Stimulated activated CD4-positive, alpha-beta T cell treated with anti-CD3 and anti-CD28 coated beads, Interleukin-4, amount 100 ng/mL, for 48 hours (primary cell): ENCODE data around the gene YIPF4.
"Not testable (repeated sequence)": the region's sequence is repeated elsewhere in the genome, so short reads cannot be mapped to it uniquely, and the experiment has no call there.

ENCODE experiments used
- DNase-seq, 2 donors: peaks; one replicate each; pipeline ENCODE4 v3.0.0-alpha.2; 2020; ENCODE audit warnings: low read depth in 2 of 2

YIPF4 gene

DNA sequence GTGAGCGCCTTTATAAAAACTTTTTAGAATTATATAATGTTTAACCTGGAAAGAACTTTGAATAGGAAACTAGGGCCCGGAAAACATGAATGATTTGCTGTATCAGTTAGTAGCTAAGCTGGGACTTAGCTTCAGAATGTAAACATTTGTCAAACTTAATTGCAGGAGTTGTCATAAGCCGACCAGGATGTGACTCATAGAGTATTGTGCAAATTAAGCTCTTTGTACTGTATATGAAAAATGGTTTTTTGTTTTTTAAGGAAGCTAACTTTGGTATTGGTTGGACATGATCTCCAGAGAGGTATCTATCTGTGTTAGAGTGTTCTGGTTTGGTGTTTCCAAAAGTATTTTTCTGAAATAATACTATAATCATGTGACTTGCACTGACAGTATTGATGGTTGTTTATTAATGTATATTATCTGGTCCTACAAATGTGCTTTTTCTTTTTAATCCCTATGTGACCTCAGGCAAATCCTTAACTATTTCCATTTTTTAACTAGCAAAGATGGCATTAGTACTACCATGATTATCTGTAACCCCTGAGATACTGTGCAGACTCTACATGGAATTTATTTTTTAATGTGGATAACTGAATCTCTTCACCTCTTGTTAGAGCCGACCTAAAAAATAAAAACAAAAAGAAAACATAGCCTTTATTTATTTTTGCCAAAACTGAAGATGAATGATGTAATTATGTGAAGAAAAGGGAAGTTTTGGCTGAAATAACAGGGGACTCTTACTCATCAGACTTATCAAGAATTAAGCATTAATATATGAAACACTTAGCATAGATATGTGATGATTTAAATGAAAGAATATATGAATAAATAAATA lies 11.7 kb downstream of the YIPF4 start:
- DNase-seq = no peak

DNA sequence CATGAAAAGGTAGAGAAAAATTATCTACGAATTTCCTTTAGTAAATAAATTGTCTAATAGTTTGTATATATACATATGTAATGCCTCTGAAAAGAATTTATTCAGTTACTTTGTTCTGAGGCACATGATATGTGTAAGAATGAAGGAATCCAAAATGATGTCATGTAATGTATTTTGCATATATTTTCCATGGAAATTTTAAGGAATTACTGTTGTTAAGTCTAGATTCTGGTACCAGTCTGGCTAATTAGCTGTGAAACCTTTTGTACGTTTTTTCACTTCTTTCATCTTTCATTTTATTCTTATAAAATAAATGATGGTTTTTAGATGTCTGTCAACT lies 12.3 kb downstream of the YIPF4 start:
- DNase-seq = no peak

DNA sequence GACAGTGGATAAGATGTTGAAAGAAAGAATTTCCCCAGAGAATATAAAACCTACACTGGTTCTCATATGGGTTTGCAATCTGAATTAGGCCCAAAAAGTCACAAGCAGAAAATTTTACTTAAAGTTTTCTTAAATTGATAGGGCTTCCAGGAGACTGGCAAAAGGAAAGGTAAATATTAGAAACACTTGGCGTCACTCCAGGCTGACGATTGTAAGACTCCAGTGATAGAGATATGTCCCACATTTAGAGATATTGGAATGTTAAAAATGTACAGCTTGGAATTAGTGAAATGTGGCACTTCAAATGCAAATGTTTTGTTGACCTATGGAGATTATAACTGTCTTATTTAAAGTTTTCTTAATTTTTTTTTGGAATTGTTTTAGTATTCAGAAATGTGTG lies 14.0 kb downstream of the YIPF4 start:
- DNase-seq = no peak

DNA sequence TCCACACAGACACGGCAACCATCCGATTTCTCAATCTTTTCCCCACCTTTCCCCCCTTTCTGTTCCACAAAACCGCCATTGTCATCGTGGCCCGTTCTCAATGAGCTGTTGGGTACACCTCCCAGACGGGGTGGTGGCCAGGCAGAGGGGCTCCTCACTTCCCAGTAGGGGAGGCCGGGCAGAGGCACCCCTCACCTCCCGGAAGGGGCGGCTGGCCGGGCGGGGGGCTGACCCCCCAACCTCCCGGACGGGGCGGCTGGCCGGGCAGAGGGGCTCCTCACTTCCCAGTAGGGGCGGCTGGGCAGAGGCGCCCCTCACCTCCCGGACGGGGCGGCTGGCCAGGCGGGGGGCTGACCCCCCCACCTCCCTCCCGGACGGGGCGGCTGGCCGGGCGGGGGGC lies 15.8 kb downstream of the YIPF4 start:
- not testable (repeated sequence) for DNase-seq

DNA sequence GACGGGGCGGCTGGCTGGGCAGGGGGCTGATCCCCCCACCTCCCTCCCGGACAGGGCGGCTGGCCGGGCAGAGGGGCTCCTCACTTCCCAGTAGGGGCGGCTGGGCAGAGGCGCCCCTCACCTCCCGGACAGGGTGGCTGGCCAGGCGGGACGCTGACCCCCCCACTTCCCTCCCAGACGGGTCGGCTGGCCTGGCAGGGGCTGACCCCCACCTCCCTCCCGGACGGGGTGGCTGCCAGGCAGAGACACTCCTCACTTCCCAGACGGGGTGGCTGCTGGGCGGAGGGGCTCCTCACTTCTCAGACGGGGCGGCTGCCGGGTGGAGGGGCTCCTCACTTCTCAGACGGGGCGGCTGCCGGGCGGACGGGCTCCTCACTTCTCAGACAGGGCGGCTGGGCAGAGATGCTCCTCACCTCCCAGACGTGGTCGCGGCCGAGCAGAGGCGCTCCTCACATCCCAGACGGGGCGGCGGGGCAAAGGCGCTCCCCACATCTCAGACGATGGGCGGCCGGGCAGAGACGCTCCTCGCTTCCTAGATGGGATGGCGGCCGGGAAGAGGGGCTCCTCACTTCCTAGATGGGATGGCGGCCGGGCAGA lies 16.4 kb downstream of the YIPF4 start:
- not testable (repeated sequence) for DNase-seq

DNA sequence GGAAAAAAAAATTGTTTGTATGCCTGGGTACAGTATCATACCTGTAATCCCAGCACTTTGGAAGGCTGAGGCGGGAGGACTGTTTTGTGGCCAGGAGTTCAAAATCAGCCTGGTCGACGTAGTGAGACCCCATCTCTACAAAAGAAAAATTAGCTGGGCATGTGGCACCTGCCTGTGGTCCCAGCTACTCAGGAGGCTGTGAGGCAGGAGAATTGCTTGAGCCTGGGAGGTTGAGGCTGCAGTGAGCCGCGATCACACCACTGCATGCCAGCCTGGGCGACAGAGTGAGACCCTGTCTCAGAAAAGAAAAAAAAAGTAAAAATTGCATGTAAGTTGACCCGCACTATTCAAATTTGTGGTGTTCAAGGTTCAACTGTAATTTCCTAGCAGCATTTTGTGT lies 32.9 kb downstream of the YIPF4 start:
- DNase-seq = no peak

DNA sequence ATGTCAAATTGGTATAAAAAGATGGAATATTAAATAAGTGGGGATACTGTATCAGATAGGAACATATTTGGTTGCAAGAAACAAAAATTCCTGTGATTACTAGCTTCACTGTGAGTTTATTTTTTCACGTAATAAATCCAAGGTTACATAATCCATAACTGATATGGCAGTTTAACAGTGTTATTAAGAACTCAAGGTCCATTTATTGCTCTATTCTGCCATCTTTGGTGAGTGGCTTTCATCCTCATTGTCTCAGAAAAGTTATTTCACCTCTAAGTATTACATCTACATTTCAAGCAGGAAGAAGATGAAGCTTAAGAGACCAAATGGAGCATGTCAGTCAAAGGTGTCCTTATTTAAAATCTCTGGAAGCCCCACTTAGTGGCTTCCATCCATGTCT lies 37.2 kb downstream of the YIPF4 start:
- no peak for DNase-seq

DNA sequence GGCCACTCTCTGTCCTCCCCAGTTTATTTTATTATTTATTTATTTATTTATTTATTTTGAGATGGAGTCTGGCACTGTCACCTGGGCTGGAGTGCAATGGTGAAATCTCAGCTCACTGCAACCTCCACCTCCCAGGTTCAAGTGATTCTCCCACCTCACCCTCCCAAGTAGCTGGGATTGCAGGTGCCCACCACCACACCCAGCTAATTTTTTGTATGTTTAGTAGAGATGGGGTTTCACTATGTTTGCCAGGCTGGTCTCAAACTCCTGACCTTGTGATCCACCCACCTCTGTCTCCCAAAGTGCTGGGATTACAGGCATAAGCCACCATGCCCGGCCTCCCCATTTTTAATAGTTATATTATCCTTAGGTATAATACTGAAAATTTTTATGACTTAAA lies 51.0 kb downstream of the YIPF4 start:
- not testable (repeated sequence) for DNase-seq

DNA sequence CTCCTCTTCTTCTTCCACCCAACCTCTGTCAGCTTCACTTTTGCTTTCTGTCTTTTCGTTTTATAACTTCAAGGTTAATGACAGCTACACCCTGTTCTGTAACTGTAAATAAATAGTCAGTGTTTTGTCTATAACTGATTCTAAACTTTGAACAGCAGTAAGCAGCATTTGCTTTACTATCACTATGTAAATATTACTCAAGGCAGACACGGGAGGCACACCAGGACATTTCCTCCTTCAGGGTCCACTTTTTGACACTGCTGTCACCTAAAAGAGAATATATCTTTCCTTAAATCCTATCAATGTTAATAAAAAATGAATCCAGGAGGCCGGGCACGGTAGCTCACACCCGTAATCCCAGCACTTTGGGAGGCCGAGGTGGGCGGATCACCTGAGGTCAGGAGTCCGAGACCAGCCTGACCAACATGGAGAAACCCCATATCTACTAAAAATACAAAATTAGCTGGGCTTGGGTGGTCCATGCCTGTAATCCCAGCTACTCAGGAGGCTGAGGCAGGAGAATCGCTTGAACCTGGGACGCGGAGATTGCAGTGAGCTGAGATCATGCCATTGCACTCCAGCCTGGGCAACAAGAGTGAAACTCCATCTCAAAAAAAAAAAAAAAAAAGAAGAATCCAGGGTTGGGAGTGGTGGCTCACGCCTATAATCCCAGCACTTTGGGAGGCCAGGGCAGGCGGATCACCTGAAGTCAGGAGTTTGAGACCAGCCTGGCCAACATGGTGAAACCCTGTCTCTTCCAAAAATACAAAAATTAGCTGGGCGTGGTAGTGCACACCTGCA lies 51.7 kb downstream of the YIPF4 start:
- not testable (repeated sequence) for DNase-seq

DNA sequence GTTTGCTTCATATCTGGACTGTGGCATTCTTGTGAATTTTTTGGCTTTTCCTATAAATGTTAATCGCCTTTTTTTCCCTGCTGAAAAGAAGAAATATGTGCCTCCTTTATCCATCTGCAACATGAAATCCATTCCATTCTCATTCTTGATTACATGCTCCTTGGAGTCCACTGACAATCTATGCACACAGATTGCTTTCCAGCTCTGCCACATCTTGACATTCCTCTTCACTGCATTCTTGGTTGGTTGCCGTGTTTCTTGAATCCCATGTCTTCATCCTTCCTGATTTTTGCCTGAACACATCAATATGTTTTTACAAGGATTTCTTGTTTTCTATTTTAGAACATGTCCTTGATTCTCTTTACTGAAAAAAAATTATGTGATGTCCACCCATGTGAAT lies 52.4 kb downstream of the YIPF4 start:
- no peak for DNase-seq

DNA sequence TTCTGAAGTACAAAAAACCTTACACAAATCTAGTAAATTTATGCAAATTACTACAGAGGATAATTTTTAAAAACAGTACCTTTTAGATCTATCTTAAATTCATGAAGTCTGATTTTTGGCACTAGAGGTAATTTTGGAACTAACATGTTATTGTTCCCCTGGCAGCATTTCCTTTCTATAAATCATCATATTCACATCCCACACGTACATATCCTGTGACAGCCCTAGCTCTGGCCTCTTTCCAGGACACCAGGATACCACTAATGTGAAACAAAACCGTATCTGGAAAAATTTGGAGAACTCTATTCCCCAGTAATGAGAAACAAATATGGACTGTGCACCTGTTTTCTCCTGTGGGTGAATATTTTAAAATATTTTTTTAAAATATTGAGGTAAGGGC lies 65.1 kb downstream of the YIPF4 start:
- DNase-seq = no peak

DNA sequence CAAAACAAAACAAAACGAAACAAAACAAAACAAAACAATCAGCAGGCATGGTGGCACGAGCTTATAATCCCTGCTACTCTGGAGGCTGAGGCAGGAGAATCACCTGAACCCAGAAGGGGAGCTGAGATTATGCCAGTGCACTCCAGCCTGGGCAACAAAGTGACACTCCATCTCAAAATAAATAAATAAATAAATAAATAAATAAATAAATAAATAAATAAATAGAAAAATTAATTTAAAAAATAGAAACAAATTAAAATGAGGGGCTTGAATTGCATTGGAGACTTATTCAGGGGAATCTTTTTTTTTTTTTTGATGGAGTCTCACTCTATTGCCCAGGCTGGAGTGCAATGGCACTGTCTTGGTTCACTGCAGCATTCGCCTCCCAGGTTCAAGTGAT lies 73.1 kb downstream of the YIPF4 start:
- DNase-seq = not testable (repeated sequence)

DNA sequence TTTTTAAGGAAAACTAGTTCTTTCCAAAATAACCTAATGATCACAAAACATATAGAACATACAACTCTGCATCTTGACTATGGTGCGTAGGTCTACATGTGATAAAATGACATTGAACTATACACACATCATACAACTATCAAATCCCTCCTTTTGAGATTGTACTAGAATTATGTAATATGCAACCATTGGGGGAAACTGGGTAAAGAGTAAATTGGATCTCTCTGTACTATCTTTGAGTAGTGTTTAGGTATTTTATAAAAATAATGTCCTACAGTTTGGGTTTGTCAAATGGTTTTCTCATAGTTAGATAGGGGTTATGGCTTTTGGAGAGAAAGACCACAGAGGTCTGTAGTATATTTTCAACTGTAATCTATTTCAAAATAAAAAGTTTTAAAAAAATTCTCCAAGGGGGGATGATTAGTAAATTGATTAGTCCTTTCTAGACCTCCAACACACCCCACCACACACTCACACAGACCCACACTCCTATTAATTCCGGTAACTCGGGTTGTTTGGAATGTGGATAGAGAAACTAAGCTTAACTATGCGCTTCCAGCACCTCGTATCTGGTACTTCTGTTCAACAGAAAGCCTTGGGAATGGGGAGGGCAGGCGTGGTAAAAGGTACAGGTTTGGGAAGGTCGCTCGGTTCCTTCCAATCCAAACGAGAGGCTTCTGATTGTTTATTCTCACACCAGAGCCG lies 78.4 kb downstream of the YIPF4 start:
- no peak for DNase-seq

DNA sequence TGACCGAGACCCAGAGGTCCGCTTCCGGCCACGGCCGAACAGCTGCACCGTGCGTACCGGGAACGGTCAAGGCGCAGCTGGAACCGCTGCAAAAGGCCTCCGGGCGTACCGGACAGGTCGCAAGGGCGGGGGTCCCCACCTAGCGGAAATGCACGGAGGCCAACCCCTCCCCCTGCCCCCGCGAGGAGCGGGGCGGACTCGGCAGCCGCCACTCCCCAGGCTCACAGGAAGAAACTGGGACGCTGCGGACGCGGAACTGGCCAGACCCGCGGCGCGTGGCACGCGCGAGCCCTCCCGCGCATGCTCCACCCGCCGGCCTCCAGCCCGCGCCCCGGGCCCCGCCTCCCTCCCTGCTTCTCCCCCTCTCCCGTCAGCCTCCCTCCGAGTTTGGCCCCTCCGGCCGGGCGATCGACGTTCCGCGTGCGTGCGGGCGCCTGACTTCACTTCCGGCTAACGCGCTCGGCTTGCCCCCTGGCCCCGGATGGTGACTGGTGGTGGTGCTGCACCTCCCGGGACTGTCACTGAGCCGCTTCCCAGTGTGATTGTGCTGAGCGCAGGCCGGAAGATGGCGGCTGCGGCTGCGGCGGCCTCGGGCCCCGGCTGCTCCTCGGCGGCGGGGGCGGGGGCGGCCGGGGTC lies 79.1 kb downstream of the YIPF4 start, which contains the start of gene BIRC6:
BIRC6 (plus strand) TSS at position 343 of the 637 bp plus-strand sequence; CDS start at position 482, 139 bp downstream.
- DNase-seq = peak; percentile 93 to 98

DNA sequence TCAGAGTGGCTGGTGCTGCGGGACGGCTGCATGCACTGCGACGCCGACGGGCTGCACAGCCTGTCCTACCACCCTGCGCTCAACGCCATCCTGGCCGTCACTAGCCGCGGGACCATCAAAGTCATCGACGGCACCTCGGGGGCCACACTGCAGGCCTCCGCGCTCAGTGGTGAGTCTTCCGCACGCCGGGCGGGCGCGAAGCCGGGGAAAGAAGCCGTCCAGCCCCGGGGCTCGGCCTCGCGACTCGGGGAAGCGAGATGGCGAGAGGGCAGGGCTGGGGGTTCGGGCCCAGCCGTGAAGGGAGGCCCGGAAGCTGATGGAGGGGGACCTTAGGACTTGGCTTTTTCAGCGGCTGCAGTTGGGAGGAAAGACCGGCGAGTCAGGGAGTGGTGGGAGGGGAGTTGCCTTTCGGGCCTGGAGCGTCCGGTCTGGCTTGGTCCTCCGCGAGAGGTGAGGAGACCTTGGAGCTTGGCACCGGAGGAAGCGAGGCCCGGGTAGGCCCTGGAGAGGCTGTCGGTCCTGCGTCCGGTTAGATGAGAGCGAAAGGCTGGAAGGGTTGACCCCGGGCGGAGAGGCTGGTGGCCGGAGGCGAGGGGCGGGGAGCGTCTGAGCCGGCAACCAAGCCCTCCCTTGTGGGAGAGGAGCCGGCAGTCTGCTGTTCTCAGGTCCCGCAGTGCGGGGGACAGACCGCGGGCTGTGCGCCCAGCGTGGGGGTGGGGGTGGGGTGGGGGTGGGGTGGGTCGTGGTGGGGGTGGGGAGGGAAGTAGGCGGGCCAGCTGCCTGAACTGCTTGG lies 79.8 kb downstream of the YIPF4 start:
- peak; percentile 19 to 29 for DNase-seq

DNA sequence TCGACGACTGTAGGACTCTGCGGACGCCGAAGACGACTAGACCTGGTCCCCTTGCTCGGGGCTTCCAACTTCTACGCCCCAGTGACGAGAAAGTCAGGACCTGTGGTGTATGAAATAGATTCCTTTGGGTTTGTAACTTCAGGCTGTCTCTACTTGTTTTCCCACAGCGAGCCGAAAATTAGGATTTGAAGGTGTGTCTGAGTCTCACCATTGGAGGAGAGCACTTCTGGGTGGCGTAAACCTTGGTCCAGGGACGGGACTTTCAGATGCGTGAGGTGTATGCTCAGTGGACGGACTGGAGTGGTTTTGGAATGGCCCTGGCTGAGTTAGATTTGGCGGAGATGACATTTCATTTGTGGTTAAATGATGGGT lies 80.4 kb downstream of the YIPF4 start:
- no peak for DNase-seq

DNA sequence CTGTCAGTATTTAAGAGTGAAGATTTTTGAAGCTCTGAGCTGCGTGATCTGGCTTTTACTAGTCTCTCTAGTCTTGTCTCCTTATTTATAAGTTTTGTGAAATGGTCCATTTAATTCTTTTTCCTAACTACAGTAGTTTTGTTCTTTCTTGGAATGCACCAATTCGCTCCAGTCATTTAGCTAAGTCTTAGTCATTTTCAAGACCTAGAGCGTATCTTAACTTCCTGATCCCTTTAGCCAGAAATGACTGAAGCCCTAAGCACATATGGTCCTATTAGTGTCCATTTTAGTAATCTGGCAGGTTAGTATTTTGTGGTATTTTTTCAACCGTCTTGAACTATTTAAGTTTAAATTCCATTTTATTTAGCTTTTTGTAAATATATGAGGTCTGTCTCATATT lies 82.7 kb downstream of the YIPF4 start:
- DNase-seq = no peak

DNA sequence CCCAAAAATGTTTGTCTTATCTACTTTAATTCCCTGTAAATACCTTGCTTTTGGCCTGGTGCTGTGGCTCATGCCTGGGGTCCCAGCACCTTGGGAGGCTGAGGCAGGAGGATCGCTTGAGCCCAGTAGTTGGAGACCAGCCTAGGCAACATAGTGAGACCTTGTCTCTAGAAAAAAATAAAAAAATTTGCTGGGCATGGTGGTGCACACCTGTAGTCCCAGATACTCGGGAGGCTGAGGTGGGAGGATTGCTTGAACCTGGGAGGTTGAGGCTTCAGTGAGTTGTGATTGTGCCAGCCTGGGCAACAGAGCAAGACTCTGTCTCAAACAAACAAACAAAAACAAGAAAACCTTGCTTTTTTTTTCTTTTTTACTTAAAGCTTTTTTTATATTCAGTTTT lies 85.3 kb downstream of the YIPF4 start:
- not testable (repeated sequence) for DNase-seq

DNA sequence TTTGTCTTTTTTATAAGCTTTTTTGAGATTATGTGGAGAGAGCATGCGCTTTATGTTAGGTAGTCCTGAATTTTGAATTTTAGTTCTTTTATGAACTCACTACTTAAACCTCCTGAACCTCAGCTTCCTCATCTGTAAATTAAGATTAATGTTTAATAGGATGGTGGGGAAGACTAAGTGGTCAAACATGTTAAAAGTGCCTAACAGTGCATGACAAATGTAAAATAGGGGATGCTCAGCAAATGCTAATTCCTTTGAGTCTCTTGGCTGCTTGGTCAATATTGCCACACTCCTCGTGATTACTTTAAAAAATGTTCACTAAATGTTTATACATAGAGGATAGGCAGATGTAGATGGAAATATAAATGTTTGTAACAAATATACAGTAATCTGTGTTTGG lies 85.9 kb downstream of the YIPF4 start:
- no peak for DNase-seq

DNA sequence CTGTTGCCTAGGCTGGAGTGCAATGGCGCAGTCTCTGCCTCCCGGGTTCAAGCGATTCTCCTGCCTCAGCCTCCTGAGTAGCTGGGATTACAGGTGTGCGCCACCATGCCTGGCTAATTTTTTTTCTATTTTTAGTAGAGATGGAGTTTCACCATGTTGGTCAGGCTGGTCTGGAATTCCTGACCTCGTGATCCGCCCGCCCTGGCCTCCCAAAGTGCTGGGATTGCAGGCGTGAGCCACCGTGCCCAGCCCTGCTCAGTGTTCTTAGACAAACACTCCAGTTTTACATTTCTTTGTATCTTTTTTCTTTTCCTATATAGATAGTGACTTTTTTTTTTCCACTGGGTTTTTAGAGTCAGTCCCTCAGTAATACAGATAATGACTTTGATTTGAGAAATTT lies 86.6 kb downstream of the YIPF4 start:
- DNase-seq = not testable (repeated sequence)

DNA sequence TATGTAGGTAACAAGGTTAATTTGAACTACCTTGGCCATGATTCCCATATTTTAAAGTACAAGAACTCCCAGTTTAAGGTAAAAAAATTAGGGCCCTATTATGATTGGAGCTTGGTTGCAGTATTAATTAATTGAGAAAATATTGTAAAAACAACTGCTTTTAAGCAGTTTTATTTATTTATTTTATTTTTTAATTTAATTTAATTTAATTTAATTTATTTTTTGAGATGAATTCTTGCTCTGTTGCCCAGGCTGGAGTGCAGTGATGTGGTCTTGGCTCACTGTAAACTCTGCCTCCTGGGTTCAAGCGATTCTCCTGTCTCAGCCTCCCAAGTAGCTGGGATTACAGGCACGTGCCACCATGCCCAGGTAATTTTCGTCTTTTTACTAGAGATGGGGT lies 88.0 kb downstream of the YIPF4 start:
- not testable (repeated sequence) for DNase-seq
